Activated CD4-positive, alpha-beta T cell treated with anti-CD3 and anti-CD28 coated beads, Interleukin-2, amount 50 U/mL, for 24 hours (primary cell): Measurements from ENCODE around the gene AURKB.
"Not testable (repeated sequence)": the region's sequence is repeated elsewhere in the genome, so short reads cannot be mapped to it uniquely, and the experiment has no call there.

ENCODE experiments used
- DNase-seq, 2 donors: peaks; one replicate each; pipeline ENCODE4 v3.0.0-alpha.2; 2020; ENCODE audit warnings: low read depth in 1 of 2, low spot score in 1 of 2

Gene AURKB

GRCh38 chr17:8189041-8189710 lies 21.2 kb downstream of the AURKB start:
- no peak for DNase-seq

- no peak for DNase-seq
Measured at GRCh38 chr17:8188263-8188839, 22.0 kb downstream of the AURKB start.

GRCh38 chr17:8187517-8188262 lies 22.7 kb downstream of the AURKB start:
- DNase-seq = peak; percentile 92 to 93

- peak; percentile 98 for DNase-seq
Measured at GRCh38 chr17:8186787-8187516, 23.4 kb downstream of the AURKB start.

- no peak for DNase-seq
Measured at GRCh38 chr17:8186446-8186786, 24.0 kb downstream of the AURKB start.

- peak; percentile 93 to 99 for DNase-seq
Measured at GRCh38 chr17:8185582-8186445, 24.6 kb downstream of the AURKB start.

GRCh38 chr17:8176998-8177731 lies 33.2 kb downstream of the AURKB start:
- DNase-seq = no peak

- peak; percentile 65 to 87 for DNase-seq
Measured at GRCh38 chr17:8176197-8176940, 34.0 kb downstream of the AURKB start, which contains the start of gene TMEM107. TMEM107 (minus strand) TSS chr17:8176380; CDS start chr17:8176286, 94 bp downstream.

- no peak for DNase-seq
Measured at GRCh38 chr17:8175795-8176196, 34.6 kb downstream of the AURKB start.

GRCh38 chr17:8173871-8174322 lies 36.5 kb downstream of the AURKB start:
- DNase-seq = no peak

GRCh38 chr17:8173056-8173870 lies 37.1 kb downstream of the AURKB start:
- DNase-seq = peak in 1 of 2 donors; percentile 90

- DNase-seq = not testable (repeated sequence)
Measured at GRCh38 chr17:8170186-8170585, 40.2 kb downstream of the AURKB start.

- DNase-seq = no peak
Measured at GRCh38 chr17:8167526-8167925, 42.8 kb downstream of the AURKB start.

GRCh38 chr17:8166731-8167130 lies 43.6 kb downstream of the AURKB start:
- DNase-seq = no peak

GRCh38 chr17:8164815-8165131 lies 45.6 kb downstream of the AURKB start:
- no peak for DNase-seq

- peak in 1 of 2 donors; percentile 75 for DNase-seq
Measured at GRCh38 chr17:8163978-8164814, 46.2 kb downstream of the AURKB start.
